HEK293T (cell line): ENCODE results near the gene SHCBP1.

Experiments
- CTBP1 ChIP-seq: fragments of 450-650 bp; IDR thresholded peaks from 2 replicates; pipeline ENCODE4 v1.6.1; 2016; ENCODE audit warnings: borderline replicate concordance
- FOXA1 ChIP-seq: fragments of 450-650 bp; IDR thresholded peaks from 2 replicates; pipeline ENCODE4 v1.6.1; 2016; ENCODE audit warnings: mild to moderate bottlenecking
- FOXM1 ChIP-seq: fragments of 450-650 bp; IDR thresholded peaks from 2 replicates; pipeline ENCODE4 v1.6.1; 2017; ENCODE audit warnings: mild to moderate bottlenecking, borderline replicate concordance
- HDGF ChIP-seq: fragments of 450-650 bp; IDR thresholded peaks from 2 replicates; pipeline ENCODE4 v1.6.1; 2017; ENCODE audit warnings: antibody characterized with exemption, borderline replicate concordance
- SUZ12 ChIP-seq: fragments of 450-650 bp; IDR thresholded peaks from 2 replicates; pipeline ENCODE4 v1.6.1; 2016; ENCODE audit warnings: mild to moderate bottlenecking

DNA sequence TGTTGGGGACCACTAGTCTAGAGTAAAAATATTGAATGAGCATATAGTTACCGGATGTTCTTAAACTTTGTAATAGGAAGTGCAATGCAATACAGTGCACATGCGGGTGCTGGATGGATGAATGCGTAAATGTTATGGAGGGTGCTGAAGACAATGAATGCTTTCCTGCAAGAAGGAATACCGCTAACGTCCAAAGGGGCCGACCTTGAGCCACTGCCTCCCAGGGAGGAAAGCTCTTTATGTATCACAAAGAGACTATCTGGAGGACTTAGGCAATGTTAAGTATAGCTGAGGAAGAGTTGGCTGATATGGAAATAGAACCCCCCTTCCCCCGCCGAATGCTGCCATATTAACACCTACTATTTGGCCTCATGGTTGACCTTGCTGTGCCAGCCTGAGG lies 27.5 kb upstream of the SHCBP1 start:
- TF ChIP-seq CTBP1 (no peak), FOXM1 (no peak), HDGF (no peak), FOXA1 (no peak), SUZ12 (no peak)
